ENCODE measurements around the gene VSIR. TPM values are rescaled to one million over a fixed set of nuclear protein-coding genes. Genes with fewer than 3 reads are reported as not detected.

The VSIR gene
- polyA plus RNA-seq, 4 donors: 8.4 to 13.2 (median 11.1) TPM

GRCh38 chr10:71766717-71767419 is 6.5 kb downstream of the VSIR start:
- no peak for DNase-seq (ENCODE audit: low read depth in 4 of 4, low spot score in 2 of 4)

GRCh38 chr10:71765906-71766716 is 7.2 kb downstream of the VSIR start:
- no peak for DNase-seq (ENCODE audit: low read depth in 4 of 4, low spot score in 2 of 4)

- no peak for DNase-seq (ENCODE audit: low read depth in 4 of 4, low spot score in 2 of 4)
Observed at GRCh38 chr10:71765176-71765904, 8.0 kb downstream of the VSIR start.

- no peak for DNase-seq (ENCODE audit: low read depth in 4 of 4, low spot score in 2 of 4)
Observed at GRCh38 chr10:71763352-71764127, 9.8 kb downstream of the VSIR start.

GRCh38 chr10:71762324-71762723 is 11.0 kb downstream of the VSIR start:
- DNase-seq (ENCODE audit: low read depth in 4 of 4, low spot score in 2 of 4): no peak

- DNase-seq (ENCODE audit: low read depth in 4 of 4, low spot score in 2 of 4): no peak
Observed at GRCh38 chr10:71761541-71762113, 11.7 kb downstream of the VSIR start.

- DNase-seq (ENCODE audit: low read depth in 4 of 4, low spot score in 2 of 4): no peak
Observed at GRCh38 chr10:71761105-71761511, 12.2 kb downstream of the VSIR start.

- DNase-seq (ENCODE audit: low read depth in 4 of 4, low spot score in 2 of 4): no peak
Observed at GRCh38 chr10:71757399-71757922, 15.9 kb downstream of the VSIR start.

- DNase-seq (ENCODE audit: low read depth in 4 of 4, low spot score in 2 of 4): no peak
Observed at GRCh38 chr10:71756311-71757191, 16.8 kb downstream of the VSIR start.

GRCh38 chr10:71755179-71755879 is 18.0 kb downstream of the VSIR start:
- no peak for DNase-seq (ENCODE audit: low read depth in 4 of 4, low spot score in 2 of 4)

- no peak for DNase-seq (ENCODE audit: low read depth in 4 of 4, low spot score in 2 of 4)
Observed at GRCh38 chr10:71754562-71754961, 18.8 kb downstream of the VSIR start.

GRCh38 chr10:71753960-71754505 is 19.3 kb downstream of the VSIR start:
- no peak for DNase-seq (ENCODE audit: low read depth in 4 of 4, low spot score in 2 of 4)

GRCh38 chr10:71753091-71753959 is 20.0 kb downstream of the VSIR start:
- no peak for DNase-seq (ENCODE audit: low read depth in 4 of 4, low spot score in 2 of 4)

- no peak for DNase-seq (ENCODE audit: low read depth in 4 of 4, low spot score in 2 of 4)
Observed at GRCh38 chr10:71752391-71753090, 20.8 kb downstream of the VSIR start.

- DNase-seq (ENCODE audit: low read depth in 4 of 4, low spot score in 2 of 4): no peak
Observed at GRCh38 chr10:71751515-71752224, 21.6 kb downstream of the VSIR start.

GRCh38 chr10:71750986-71751385 is 22.3 kb downstream of the VSIR start:
- no peak for DNase-seq (ENCODE audit: low read depth in 4 of 4, low spot score in 2 of 4)

All from left renal cortex interstitium (tissue), 4 donors.